Measurements from ENCODE around the gene HEMGN. TPM values are rescaled to one million over a fixed set of nuclear protein-coding genes. Genes with fewer than 3 reads are reported as not detected.

HEMGN gene
- total and polyA plus RNA-seq, 10 donors, result 0.13 to 26.6 (median 1.8) TPM

GRCh38 chr9:97936998-97937397 lies 974 bp downstream of the HEMGN start:
- DNase-seq, result no peak
- peaks cover 0 to 16% (median 8%) of the 10 kb centered on the region in 6 donors for H3K4me1 ChIP-seq
- no peak overlapping the region for H3K4me3 ChIP-seq
- no peak overlapping the region for H3K27ac ChIP-seq
- H3K9me3 ChIP-seq, result no peaks in the 10 kb centered on the region
- TF ChIP-seq CTCF (IDR thresholded peaks at IDR 0.05 in 8 of 11, conservative IDR thresholded peaks at IDR 0.05 in 3 of 11) (no peak), POLR2AphosphoS5 (IDR thresholded peaks at IDR 0.05) (no peak), POLR2A (IDR thresholded peaks at IDR 0.05) (no peak)
- no peaks in the 10 kb centered on the region for H3K36me3 ChIP-seq
- H3K27me3 ChIP-seq (replicated peaks in 1 of 7), result peaks cover 0 to 20% (median 0%) of the 10 kb centered on the region in 7 donors
- intact Hi-C loops (cut with DNase I; ENCODE audit: low total_unique reads), result no loop called here

GRCh38 chr9:97935276-97935675 lies 2.7 kb downstream of the HEMGN start:
- Histone ChIP-seq H3K9me3 (no peaks in the 10 kb centered on the region), H3K4me3 (no peak overlapping the region)
- WGBS, 5 donors, result 83 to 97% (median 88%) methylated on average over 1 of the region's 1 CpG

GRCh38 chr9:97934321-97935115 lies 3.5 kb downstream of the HEMGN start:
- Histone ChIP-seq H3K36me3 (no peaks in the 10 kb centered on the region), H3K27ac (no peak overlapping the region), H3K4me1 (peaks cover 0 to 29% (median 8%) of the 10 kb centered on the region in 6 donors), H3K9me3 (no peaks in the 10 kb centered on the region), H3K4me3 (no peak overlapping the region), H3K27me3 (replicated peaks in 1 of 7) (peaks cover 0 to 20% (median 0%) of the 10 kb centered on the region in 7 donors)
- no peak for TF ChIP-seq POLR2A (IDR thresholded peaks at IDR 0.05)
- TF ChIP-seq CTCF (IDR thresholded peaks at IDR 0.05 in 8 of 11, conservative IDR thresholded peaks at IDR 0.05 in 3 of 11), result no peak
- no peak for TF ChIP-seq POLR2AphosphoS5 (IDR thresholded peaks at IDR 0.05)
- peak; percentile 46 for DNase-seq
- 28 to 45% (median 34%) methylated on average over 5 to 6 of the region's 6 CpGs for WGBS, 5 donors
- intact Hi-C loops (cut with DNase I; ENCODE audit: low total_unique reads), result no loop called here

More at GRCh38 chr9:97935276-97935675, 2.7 kb downstream of the HEMGN start:
- Histone ChIP-seq H3K36me3 (no peaks in the 10 kb centered on the region), H3K27ac (no peak overlapping the region), H3K27me3 (replicated peaks in 1 of 7) (peaks cover 0 to 20% (median 0%) of the 10 kb centered on the region in 7 donors), H3K4me1 (peaks cover 0 to 29% (median 8%) of the 10 kb centered on the region in 6 donors)
- no peak for DNase-seq
- intact Hi-C loops (cut with DNase I; ENCODE audit: low total_unique reads), result no loop called here
- TF ChIP-seq POLR2AphosphoS5 (IDR thresholded peaks at IDR 0.05) (no peak), POLR2A (IDR thresholded peaks at IDR 0.05) (no peak), CTCF (IDR thresholded peaks at IDR 0.05 in 8 of 11, conservative IDR thresholded peaks at IDR 0.05 in 3 of 11) (no peak)

GRCh38 chr9:97933297-97933998 lies 4.5 kb downstream of the HEMGN start:
- DNase-seq, result no peak
- Histone ChIP-seq H3K4me1 (peaks cover 0 to 26% (median 6%) of the 10 kb centered on the region in 6 donors), H3K9me3 (no peaks in the 10 kb centered on the region), H3K27ac (no peak overlapping the region), H3K36me3 (no peaks in the 10 kb centered on the region), H3K4me3 (no peak overlapping the region), H3K27me3 (replicated peaks in 1 of 7) (peaks cover 0 to 20% (median 0%) of the 10 kb centered on the region in 7 donors)
- TF ChIP-seq POLR2A (IDR thresholded peaks at IDR 0.05) (no peak), CTCF (IDR thresholded peaks at IDR 0.05 in 8 of 11, conservative IDR thresholded peaks at IDR 0.05 in 3 of 11) (no peak), POLR2AphosphoS5 (IDR thresholded peaks at IDR 0.05) (no peak)
- intact Hi-C loops (cut with DNase I; ENCODE audit: low total_unique reads), result no loop called here
- WGBS, 5 donors, result 58 to 75% (median 67%) methylated on average over 4 of the region's 4 CpGs
